ENCODE results near the gene ALPK3. TPM values are rescaled to one million over a fixed set of nuclear protein-coding genes. Genes with fewer than 3 reads are reported as not detected.

ALPK3 gene
- total and polyA plus RNA-seq, 9 of the 15 experiments (the other 6 are each of a cell fraction or from before 2014, with no cell fraction given): 0.04 to 1.0 (median 0.07) TPM; not detected in 2

DNA sequence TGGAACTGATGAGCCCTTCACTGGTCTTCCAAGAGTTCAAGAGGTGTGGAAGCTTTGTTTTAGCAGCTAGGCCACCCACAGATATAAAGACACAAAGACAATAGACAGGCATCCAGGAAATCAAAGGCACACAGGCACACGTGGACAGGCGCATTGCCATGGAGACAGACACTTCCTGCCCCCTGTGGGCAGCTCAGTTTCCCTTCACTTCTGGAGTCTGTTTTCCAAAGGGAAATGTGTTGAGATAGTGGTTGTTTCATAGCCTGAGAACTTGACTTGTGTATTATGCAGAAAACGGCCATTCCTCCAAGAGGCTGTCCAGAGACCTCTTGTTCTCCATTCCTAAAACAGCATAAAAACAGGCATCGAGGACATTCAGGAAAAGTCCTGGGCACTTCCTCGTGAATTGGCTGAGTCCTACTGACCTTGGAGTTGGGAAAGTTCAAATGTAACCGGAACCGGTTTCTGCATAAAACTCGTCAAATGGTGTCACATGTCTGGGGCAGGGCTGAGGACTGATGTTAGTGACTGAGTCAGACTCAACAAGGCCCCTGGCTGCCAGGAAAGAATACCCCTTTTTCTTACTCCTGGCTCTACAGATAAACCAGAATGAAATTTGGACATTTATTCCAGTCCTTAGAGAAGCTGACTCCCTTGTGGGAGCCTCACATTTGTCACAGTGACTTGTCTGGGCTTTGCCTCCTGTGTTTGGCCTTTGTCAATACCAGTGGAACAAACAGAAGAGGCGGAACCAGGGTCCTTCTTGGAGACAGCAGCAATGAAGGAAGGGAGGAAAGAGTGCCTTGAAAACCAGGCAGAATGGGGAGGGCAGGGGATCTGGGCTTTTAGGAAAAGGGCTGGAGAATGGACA, 1.3 kb downstream of the ALPK3 start:
- in situ Hi-C loops (cut with MboI) (no loop called here), intact Hi-C loops (cut with micrococcal nuclease) (no loop called here)
- Histone ChIP-seq H3K27me3 (ENCODE audit: control insufficient read depth in 2 of 2, insufficient read depth in 2 of 2, low read length in 2 of 2) (no peaks in the 10 kb centered on the region), H2AFZ (ENCODE audit: low read depth, low read length) (peak overlapping the region; percentile 95), H3K27ac (ENCODE audit: extremely low read depth, low read depth, low read length) (peak overlapping the region; percentile 37; the same call in 2 of the 3 replicates), H3K4me1 (replicated peaks in 1 of 2; ENCODE audit: control insufficient read depth in 2 of 2, insufficient read depth in 2 of 2, low read length in 2 of 2) (peaks cover 24 to 33% of the 10 kb centered on the region in 2 experiments), H3K9me1 (ENCODE audit: control insufficient read depth, insufficient read depth, low read length) (no peaks in the 10 kb centered on the region), H3K36me3 (ENCODE audit: control insufficient read depth, insufficient read depth, low read length) (no peaks in the 10 kb centered on the region), H3K4me3 (no peak overlapping the region), H3K79me2 (ENCODE audit: control insufficient read depth, insufficient read depth, low read length) (no peaks in the 10 kb centered on the region), H3K9ac (ENCODE audit: insufficient read depth in 1 of 2, low read depth in 2 of 2, low read length in 2 of 2) (no peak overlapping the region; a peak in 2 of 4 replicates), H4K20me1 (replicated peaks; ENCODE audit: control insufficient read depth, insufficient read depth, low read length) (no peaks in the 10 kb centered on the region), H3K9me3 (replicated peaks; ENCODE audit: control insufficient read depth, insufficient read depth, low read depth, low read length) (no peaks in the 10 kb centered on the region), H3K4me2 (ENCODE audit: insufficient read depth, low read length) (no peak overlapping the region; the same call in 1 of the 2 replicates)
- ChIA-PET POLR2A (interaction anchor here (0.5 to 2.8 kb wide), 9 partner anchors 9 to 330 kb away, joined by 3 to 13 read pairs (median 3); no protein-coding TSS in a partner anchor), CTCF (ENCODE audit: low intra/inter-chr PET ratio) (no interaction called here)
- DNase-seq (ENCODE audit: extremely low read depth in 1 of 4, low spot score in 3 of 4) (peak in 2 of 4 experiments; percentile 33 to 46), FAIRE-seq (peak; percentile 81), ATAC-seq (no peak)
- 42% methylated on average over 9 of the region's 9 CpGs for WGBS (ENCODE audit: insufficient coverage, low coverage, missing lambda C conversion rate)
- no TSS peak for BruUV-seq (replicated peaks)
- TF ChIP-seq MTF1 (CRISPR knock-in tag; IDR thresholded peaks at IDR 0.05; ENCODE audit: borderline replicate concordance): no peak
- TF ChIP-seq ELF1 (tag; IDR thresholded peaks at IDR 0.05): no peak
- peak; percentile 26; the same call in 1 of the 2 replicates for TF ChIP-seq NR2C1 (IDR thresholded peaks at IDR 0.05)
- 0 out of 2 replicates have a peak, but pooled peaks have one; percentile 35 for TF ChIP-seq NR2C1 (tag; IDR thresholded peaks at IDR 0.05)
- no peak for TF ChIP-seq GTF2E2 (tag; IDR thresholded peaks at IDR 0.05)
- no peak for TF ChIP-seq FOXJ3 (CRISPR knock-in tag; IDR thresholded peaks at IDR 0.05)
- TF ChIP-seq, protein P1, sequence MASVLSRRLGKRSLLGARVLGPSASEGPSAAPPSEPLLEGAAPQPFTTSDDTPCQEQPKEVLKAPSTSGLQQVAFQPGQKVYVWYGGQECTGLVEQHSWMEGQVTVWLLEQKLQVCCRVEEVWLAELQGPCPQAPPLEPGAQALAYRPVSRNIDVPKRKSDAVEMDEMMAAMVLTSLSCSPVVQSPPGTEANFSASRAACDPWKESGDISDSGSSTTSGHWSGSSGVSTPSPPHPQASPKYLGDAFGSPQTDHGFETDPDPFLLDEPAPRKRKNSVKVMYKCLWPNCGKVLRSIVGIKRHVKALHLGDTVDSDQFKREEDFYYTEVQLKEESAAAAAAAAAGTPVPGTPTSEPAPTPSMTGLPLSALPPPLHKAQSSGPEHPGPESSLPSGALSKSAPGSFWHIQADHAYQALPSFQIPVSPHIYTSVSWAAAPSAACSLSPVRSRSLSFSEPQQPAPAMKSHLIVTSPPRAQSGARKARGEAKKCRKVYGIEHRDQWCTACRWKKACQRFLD (CRISPR knock-in tag; IDR thresholded peaks at IDR 0.05): peak; percentile 25; the same call in 1 of the 2 replicates
- TF ChIP-seq MTA3 (IDR thresholded peaks at IDR 0.05; ENCODE audit: borderline replicate concordance): no peak
- no peak for TF ChIP-seq NEUROD1 (IDR thresholded peaks at IDR 0.05; ENCODE audit: borderline replicate concordance, low read depth, low read length, partially characterized antibody)
- TF ChIP-seq FOXA3 (CRISPR knock-in tag; conservative IDR thresholded peaks at IDR 0.05 in 1 of 2, IDR thresholded peaks at IDR 0.05 in 1 of 2): 0 out of 4 replicates have a peak, but pooled peaks of 1 of the 2 experiments have one; percentile 39
- no peak for TF ChIP-seq ZC3H11A (IDR thresholded peaks at IDR 0.05; ENCODE audit: low read depth, low read length)
- TF ChIP-seq SREBF2 (CRISPR knock-in tag; IDR thresholded peaks at IDR 0.05): no peak
- no peak for TF ChIP-seq ZNF263 (CRISPR knock-in tag; IDR thresholded peaks at IDR 0.05; ENCODE audit: borderline replicate concordance)
- no peak for TF ChIP-seq HNRNPL (IDR thresholded peaks at IDR 0.05; ENCODE audit: low read depth, low read length)
- no peak for TF ChIP-seq KDM4B (IDR thresholded peaks at IDR 0.05; ENCODE audit: borderline replicate concordance in 2 of 2, low read depth in 1 of 2)
- TF ChIP-seq, protein P2, sequence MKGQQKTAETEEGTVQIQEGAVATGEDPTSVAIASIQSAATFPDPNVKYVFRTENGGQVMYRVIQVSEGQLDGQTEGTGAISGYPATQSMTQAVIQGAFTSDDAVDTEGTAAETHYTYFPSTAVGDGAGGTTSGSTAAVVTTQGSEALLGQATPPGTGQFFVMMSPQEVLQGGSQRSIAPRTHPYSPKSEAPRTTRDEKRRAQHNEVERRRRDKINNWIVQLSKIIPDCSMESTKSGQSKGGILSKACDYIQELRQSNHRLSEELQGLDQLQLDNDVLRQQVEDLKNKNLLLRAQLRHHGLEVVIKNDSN (CRISPR knock-in tag; IDR thresholded peaks at IDR 0.05): 0 out of 2 replicates have a peak, but pooled peaks have one; percentile 25
- TF ChIP-seq, protein P3, sequence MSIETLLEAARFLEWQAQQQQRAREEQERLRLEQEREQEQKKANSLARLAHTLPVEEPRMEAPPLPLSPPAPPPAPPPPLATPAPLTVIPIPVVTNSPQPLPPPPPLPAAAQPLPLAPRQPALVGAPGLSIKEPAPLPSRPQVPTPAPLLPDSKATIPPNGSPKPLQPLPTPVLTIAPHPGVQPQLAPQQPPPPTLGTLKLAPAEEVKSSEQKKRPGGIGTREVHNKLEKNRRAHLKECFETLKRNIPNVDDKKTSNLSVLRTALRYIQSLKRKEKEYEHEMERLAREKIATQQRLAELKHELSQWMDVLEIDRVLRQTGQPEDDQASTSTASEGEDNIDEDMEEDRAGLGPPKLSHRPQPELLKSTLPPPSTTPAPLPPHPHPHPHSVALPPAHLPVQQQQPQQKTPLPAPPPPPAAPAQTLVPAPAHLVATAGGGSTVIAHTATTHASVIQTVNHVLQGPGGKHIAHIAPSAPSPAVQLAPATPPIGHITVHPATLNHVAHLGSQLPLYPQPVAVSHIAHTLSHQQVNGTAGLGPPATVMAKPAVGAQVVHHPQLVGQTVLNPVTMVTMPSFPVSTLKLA (conservative IDR thresholded peaks at IDR 0.05): peak in 1 of 2 experiments; percentile 33; a peak in 1 of 4 replicates

All from K562 (cell line).